ENCODE results near the gene THY1.

DNA sequence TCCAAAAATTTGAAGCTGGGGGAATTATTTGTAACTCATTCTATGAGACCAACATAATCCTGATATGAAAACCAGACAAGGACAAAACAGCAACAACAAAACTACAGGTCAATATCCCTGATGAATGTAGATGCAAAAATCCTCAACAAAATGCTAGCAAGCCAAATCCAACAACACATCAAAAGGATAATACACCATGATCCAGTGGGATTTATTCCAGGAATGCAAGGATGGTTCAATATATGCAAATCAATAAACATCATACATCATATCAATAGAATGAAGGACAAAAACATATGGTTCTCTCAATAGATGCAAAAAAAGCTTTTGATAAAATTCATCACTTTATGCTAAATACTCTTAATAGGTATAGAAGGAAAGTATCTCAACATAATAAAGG is 22.1 kb downstream of the THY1 start:
- TF ChIP-seq, protein P1, sequence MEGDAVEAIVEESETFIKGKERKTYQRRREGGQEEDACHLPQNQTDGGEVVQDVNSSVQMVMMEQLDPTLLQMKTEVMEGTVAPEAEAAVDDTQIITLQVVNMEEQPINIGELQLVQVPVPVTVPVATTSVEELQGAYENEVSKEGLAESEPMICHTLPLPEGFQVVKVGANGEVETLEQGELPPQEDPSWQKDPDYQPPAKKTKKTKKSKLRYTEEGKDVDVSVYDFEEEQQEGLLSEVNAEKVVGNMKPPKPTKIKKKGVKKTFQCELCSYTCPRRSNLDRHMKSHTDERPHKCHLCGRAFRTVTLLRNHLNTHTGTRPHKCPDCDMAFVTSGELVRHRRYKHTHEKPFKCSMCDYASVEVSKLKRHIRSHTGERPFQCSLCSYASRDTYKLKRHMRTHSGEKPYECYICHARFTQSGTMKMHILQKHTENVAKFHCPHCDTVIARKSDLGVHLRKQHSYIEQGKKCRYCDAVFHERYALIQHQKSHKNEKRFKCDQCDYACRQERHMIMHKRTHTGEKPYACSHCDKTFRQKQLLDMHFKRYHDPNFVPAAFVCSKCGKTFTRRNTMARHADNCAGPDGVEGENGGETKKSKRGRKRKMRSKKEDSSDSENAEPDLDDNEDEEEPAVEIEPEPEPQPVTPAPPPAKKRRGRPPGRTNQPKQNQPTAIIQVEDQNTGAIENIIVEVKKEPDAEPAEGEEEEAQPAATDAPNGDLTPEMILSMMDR (conservative IDR thresholded peaks at IDR 0.05) = no peak
- no peak for TF ChIP-seq ZFX (IDR thresholded peaks at IDR 0.05)

Data from C4-2B (cell line).